ENCODE data around the gene GALNT5.
A peak's percentile ranks its signal among the peaks of the same experiment; 100 is the strongest.
"Not testable (repeated sequence)": the region's sequence is repeated elsewhere in the genome, so short reads cannot be mapped to it uniquely, and the experiment has no call there.

GALNT5 gene

DNA sequence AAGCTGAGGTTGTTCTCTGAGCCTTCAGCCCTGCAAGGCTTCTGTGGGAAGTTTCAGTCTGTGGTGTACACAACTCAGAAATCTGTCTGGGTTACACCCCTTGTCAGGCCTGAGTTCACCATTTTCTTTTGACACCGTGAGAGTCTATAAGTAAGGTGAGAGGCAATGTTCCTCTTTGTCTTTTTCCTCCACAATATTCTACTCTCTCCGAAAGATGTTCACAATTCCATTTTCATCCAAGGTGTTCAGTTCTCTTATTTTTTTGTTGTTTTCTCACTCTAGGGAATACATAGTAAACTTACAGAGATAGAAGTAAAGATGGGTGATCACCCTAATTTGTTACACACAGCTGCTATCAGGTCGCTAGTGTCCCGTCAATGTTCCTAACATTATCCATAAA, 64.9 kb downstream of the GALNT5 start:
- H3K36me3 Mint-ChIP-seq = no peaks in the 10 kb centered on the region
- DNase-seq (ENCODE audit: low spot score in 2 of 2) = no peak
- H3K9me3 Mint-ChIP-seq = no peaks in the 10 kb centered on the region
- H3K4me1 Mint-ChIP-seq = peaks cover 5% of the 10 kb centered on the region
- no peak overlapping the region for H3K27ac Mint-ChIP-seq
- no peak overlapping the region for H3K4me3 Mint-ChIP-seq
- ATAC-seq = no peak

DNA sequence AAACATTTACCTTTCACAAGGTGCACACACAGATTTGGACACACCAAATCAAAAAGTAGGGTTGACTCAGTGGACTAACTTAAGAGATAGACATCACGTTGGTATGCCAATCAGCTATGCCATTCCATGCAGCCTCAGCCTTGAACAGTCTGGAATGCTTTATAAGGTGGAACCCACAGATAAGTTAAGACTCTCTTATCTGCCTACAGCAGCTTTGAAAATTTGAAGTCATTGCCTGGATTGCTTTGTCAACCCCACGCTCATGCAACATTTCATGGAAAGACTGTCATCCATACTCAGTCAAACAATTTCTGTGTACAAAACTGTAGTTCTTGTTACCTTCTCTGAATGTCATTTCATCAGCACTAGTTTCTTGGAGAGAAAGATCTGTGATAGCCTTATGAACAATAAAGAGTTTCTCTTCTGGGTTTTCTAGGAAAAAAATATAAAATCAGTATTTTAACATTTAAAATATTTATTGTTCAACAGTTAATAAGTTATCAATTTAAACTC, 66.9 kb downstream of the GALNT5 start:
- no peak for DNase-seq (ENCODE audit: low spot score in 2 of 2)
- peaks cover 12% of the 10 kb centered on the region for H3K4me1 Mint-ChIP-seq
- H3K4me3 Mint-ChIP-seq = no peak overlapping the region
- H3K36me3 Mint-ChIP-seq = no peaks in the 10 kb centered on the region
- no peak overlapping the region for H3K27ac Mint-ChIP-seq
- H3K9me3 Mint-ChIP-seq = no peaks in the 10 kb centered on the region
- ATAC-seq = no peak

DNA sequence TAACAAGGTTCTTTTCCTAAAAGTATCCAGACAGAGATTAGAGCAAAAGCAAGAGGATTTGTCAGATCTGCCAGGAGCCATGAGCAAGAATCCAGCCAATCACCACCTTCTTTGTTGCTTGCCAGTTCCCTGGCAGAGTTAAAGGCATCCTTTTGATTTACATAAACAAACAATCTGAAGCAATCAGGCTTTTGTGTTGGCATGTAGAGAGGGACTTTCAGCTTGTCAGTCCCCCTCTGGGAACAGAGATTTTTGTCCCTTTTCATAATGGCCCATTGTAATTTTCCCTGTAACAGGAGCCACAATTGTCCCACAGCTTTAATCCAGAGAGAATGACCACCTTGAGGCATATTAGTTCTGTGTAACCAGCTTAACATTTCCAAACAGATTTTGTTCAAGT, 68.3 kb downstream of the GALNT5 start, which contains the start of gene ERMN:
ERMN (minus strand) TSS at position 39 of the 400 bp plus-strand sequence. CDS start 182 bp downstream, outside the sequence.
- Mint-ChIP-seq H3K27ac (peak within 1 kb of the TSS; percentile 60), H3K4me1 (peaks cover 19% of the 10 kb centered on the region), H3K36me3 (no peaks in the 10 kb centered on the region), H3K9me3 (no peaks in the 10 kb centered on the region), H3K4me3 (no peak within 1 kb of the TSS)
- ATAC-seq (no peak), DNase-seq (ENCODE audit: low spot score in 2 of 2) (no peak)

DNA sequence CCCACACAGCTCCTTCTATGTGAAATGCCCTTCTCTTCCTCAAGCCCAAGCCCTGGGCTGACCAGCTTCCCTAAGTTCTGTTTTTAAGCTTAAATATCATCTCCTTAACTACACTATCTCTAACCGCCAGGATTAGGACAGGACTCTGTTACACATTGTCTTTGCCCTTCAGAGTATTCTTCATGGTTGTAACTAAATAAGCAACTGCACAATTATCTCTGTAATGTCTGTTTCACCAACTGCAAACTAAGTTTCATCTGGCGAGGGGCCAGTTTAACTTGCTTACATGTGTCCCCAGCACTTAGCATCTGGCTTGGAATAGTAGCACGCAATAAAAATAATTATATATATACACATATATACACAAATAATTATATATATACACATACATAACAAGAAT, 69.2 kb downstream of the GALNT5 start:
- H3K27ac Mint-ChIP-seq = no peak overlapping the region
- H3K9me3 Mint-ChIP-seq = no peaks in the 10 kb centered on the region
- H3K4me3 Mint-ChIP-seq = no peak overlapping the region
- ATAC-seq (no peak), DNase-seq (ENCODE audit: low spot score in 2 of 2) (no peak)
- peaks cover 28% of the 10 kb centered on the region for H3K4me1 Mint-ChIP-seq
- H3K36me3 Mint-ChIP-seq = no peaks in the 10 kb centered on the region

DNA sequence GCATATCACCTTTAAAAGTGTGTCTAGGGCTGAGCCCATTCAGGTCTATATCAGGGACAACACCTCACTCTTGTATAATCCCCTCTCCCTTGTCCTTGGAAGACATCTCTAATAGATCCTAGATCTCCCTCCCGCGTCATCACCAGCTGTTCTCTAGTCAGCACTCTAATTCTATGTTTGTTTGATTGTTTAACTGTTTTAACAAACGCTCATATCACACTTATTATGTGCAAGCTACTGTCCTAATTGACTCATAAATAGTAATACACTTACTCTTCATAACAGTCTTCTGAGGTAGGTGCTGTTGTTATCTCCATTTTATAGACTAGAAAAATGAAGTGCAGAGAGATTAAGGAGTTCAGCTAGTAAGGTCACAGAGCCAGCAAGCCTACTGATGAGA, 69.7 kb downstream of the GALNT5 start:
- Mint-ChIP-seq H3K36me3 (no peaks in the 10 kb centered on the region), H3K4me3 (peak overlapping the region; percentile 39), H3K4me1 (peaks cover 28% of the 10 kb centered on the region), H3K27ac (peak overlapping the region; percentile 66), H3K9me3 (no peaks in the 10 kb centered on the region)
- ATAC-seq = peak; percentile 79
- no peak for DNase-seq (ENCODE audit: low spot score in 2 of 2)

DNA sequence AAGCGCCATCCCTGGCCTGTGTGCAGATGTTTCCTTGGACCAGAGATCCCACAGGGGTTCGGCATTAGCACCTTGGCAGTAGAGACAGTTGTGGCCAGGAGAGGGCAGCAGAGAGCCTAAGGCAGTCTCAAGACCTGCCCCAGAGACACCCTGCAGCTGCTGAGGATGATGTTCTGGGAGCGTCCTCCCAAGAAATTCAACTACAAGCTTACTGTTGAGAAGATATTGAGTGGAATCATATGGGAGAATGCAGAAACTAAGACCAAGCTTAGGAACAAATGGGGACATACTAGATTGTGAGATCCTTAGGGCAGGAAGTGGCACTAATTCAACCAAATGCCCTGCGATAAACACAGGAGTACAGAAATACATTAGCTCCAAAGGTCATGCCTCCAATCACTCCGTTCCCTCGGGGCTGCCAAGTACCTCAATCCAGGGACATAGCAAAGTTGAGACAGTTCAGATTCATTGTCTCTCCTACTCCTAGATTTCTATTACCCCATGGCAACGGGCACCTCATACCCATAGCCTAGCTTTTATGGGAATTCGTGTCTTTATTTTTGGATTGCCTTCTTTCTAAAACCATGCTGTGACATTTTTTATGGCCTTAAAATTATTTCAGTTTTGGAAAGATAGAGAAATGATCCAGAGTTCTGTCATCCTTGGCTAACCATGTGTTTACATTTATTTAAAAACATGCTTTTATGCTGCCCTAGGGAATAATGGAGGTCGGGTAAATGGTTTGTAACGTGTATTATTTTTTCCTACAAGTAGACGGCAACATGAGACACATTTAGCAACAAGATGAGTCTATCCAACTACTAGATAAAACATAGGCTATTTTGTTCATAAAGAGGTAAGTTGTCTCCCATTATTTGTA, 70.4 kb downstream of the GALNT5 start:
- Mint-ChIP-seq H3K27ac (peak overlapping the region; percentile 66), H3K4me3 (peak overlapping the region; percentile 39), H3K36me3 (no peaks in the 10 kb centered on the region), H3K4me1 (peaks cover 32% of the 10 kb centered on the region), H3K9me3 (no peaks in the 10 kb centered on the region)
- DNase-seq (ENCODE audit: low spot score in 2 of 2) (peak; percentile 85 to 93), ATAC-seq (peak; percentile 96)

DNA sequence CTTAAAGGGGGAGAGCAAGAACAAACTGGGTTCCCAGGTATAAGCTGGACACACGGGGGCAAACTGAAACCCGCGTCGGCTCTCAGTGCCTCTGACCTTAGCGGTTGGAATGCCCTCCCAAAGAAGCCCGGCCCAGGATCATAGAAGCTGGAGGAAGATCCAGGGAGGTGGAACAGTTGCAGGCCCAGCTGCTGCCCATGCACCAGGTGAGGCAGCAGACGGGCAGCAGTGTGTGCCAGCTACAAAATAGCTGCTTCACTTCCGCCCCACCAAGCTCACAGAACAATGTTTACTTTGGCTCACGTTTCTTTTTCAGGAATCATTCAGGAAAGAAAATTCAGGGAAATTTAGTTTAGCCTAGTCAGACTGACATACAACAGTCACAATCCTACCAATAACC, 72.0 kb downstream of the GALNT5 start:
- no peak for DNase-seq (ENCODE audit: low spot score in 2 of 2)
- H3K27ac Mint-ChIP-seq = no peak overlapping the region
- no peak for ATAC-seq
- no peak overlapping the region for H3K4me3 Mint-ChIP-seq
- no peaks in the 10 kb centered on the region for H3K9me3 Mint-ChIP-seq
- peaks cover 47% of the 10 kb centered on the region for H3K4me1 Mint-ChIP-seq
- H3K36me3 Mint-ChIP-seq = no peaks in the 10 kb centered on the region

DNA sequence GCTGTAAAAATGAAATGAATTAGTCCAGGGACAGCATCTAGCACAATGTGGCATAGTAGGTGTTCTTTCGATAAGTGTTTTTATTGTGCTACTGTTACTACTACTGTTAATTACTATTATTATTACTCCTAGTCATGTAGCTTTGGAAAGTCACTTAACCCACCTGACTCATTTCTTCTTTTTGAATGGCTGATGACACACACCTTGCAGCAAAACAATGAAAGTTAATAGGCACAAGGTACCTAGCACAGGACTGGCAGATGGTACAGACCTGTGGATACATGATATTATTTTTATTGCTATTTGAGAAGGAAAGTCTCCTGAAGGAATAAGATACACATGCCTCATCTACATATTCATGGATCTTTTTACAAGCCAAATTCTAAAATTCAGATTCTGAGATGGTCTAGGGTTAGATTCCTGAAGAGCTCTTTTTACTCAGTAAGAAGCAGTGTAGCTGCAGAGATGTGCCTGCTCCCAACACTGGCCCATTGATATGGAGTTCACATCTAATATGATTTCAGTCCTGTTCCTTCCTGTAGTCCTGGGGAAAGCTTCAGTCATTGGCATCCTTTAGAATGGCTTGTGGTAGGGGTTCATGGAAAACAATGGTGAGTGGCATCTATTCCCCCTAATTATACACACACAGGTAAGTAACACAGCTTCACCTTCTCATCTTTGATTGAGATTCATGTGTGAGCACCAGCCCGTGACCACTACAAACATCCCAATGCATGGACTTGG, 76.0 kb downstream of the GALNT5 start:
- Mint-ChIP-seq H3K27ac (peak overlapping the region; percentile 88), H3K9me3 (no peaks in the 10 kb centered on the region), H3K4me1 (peaks cover 55% of the 10 kb centered on the region), H3K4me3 (no peak overlapping the region), H3K36me3 (no peaks in the 10 kb centered on the region)
- ATAC-seq = peak; percentile 94
- no peak for DNase-seq (ENCODE audit: low spot score in 2 of 2)

DNA sequence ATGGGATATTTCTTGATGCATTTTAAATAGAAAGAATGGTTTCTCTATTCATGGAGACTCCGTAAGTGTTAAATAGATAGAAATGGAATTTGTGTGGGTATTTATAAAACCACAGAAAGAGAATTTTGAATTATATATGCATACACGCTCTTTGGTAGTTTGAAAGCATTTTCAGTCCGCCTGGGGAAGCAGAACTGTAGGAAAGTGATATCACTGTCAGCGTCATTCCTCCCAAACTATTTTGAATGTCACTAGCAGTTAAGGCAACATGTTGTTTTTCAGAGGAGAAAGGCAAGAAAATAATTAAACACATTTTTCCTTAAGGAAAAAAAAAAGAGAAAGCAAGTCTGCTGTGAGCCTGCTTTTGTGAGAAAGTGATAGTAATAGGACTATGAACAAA, 76.8 kb downstream of the GALNT5 start:
- H3K4me1 Mint-ChIP-seq = peaks cover 55% of the 10 kb centered on the region
- H3K4me3 Mint-ChIP-seq = no peak overlapping the region
- H3K27ac Mint-ChIP-seq = no peak overlapping the region
- DNase-seq (ENCODE audit: low spot score in 2 of 2) = no peak
- no peaks in the 10 kb centered on the region for H3K36me3 Mint-ChIP-seq
- ATAC-seq = no peak
- H3K9me3 Mint-ChIP-seq = no peaks in the 10 kb centered on the region

DNA sequence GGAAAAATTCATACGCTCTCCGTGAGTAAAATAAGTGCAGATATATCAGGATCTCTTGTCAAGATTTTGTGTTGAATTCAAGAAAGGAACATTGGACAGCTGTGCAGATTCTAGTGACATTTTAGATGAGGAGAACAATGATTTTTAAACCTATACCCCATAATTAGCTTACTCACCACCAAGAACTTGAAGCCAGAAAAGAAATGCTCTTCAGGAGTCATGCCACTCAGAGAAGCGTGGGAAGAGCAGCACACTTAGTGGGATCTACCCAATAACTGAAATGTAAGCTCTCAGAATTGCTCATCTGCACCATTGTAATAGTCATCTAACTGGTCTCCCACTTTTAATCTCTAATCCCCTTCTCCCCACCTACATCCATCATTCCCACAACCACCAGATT, 77.3 kb downstream of the GALNT5 start:
- no peak overlapping the region for H3K27ac Mint-ChIP-seq
- ATAC-seq (peak; percentile 41), DNase-seq (ENCODE audit: low spot score in 2 of 2) (no peak)
- H3K9me3 Mint-ChIP-seq = no peaks in the 10 kb centered on the region
- H3K4me3 Mint-ChIP-seq = no peak overlapping the region
- H3K36me3 Mint-ChIP-seq = no peaks in the 10 kb centered on the region
- H3K4me1 Mint-ChIP-seq = peaks cover 55% of the 10 kb centered on the region

DNA sequence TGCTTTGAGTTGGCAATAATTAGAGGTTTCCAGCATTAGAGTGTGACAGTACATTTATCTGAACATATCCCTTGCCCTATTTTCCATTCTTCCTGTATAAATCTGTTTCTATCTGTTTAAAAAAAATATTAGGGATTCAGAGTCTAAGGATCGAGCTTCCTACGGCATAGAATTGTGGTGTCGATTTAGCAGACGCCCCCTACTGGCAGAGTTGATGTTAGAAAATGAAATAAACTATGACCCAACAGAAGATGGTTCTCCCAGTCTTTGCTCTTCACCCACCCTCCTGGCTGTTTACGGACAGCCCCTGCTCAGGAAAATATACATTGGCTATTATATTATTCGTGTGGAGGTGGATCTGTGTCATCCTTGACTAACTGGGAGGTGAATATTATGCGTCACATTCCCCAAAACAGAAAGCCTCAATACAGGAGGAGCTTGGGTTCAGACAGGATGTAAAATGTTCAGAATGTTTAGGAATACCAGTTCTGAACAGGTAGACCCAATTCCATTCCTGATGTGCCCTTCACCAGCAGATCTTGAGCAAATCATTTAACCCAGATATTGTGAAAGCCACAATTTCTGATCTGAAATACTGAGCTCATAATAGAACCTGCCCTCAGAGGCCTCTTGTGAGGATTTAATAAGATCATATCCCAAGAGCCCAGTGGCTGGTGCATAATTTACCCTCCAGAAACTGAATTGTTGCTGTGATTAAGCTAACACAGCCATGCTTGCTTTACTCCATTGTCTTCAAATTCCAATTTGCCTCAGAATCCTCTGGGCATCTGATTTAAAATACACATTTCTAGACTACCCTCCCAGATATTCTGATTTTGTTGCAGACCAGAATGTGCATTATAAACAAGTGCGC, 78.9 kb downstream of the GALNT5 start:
- Mint-ChIP-seq H3K4me3 (peak overlapping the region; percentile 34), H3K9me3 (no peaks in the 10 kb centered on the region), H3K36me3 (no peaks in the 10 kb centered on the region), H3K4me1 (peaks cover 42% of the 10 kb centered on the region), H3K27ac (no peak overlapping the region)
- DNase-seq (ENCODE audit: low spot score in 2 of 2) (peak; percentile 30 to 58), ATAC-seq (peak; percentile 40)

DNA sequence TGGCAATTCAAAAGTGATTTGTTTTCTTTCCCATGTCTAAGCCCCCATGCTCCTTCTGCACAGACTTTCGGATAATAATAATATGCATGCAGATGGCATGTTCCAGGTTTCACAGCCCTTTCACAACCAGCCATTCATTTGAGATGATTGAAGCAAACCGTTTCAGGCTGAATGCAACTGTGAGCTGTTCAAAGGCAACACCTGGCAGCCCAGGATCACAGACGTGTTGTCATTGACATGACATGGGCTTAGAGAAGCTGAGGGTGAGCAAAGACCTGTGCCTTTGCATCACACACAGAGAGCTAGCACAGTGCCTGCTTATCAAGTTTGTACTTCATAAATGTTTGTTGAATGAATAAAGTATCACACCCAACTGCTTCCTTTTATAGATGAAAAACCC, 80.5 kb downstream of the GALNT5 start:
- no peaks in the 10 kb centered on the region for H3K36me3 Mint-ChIP-seq
- H3K4me3 Mint-ChIP-seq = no peak overlapping the region
- H3K4me1 Mint-ChIP-seq = peaks cover 41% of the 10 kb centered on the region
- H3K9me3 Mint-ChIP-seq = peaks cover 12% of the 10 kb centered on the region
- no peak overlapping the region for H3K27ac Mint-ChIP-seq
- DNase-seq (ENCODE audit: low spot score in 2 of 2) (no peak), ATAC-seq (no peak)

DNA sequence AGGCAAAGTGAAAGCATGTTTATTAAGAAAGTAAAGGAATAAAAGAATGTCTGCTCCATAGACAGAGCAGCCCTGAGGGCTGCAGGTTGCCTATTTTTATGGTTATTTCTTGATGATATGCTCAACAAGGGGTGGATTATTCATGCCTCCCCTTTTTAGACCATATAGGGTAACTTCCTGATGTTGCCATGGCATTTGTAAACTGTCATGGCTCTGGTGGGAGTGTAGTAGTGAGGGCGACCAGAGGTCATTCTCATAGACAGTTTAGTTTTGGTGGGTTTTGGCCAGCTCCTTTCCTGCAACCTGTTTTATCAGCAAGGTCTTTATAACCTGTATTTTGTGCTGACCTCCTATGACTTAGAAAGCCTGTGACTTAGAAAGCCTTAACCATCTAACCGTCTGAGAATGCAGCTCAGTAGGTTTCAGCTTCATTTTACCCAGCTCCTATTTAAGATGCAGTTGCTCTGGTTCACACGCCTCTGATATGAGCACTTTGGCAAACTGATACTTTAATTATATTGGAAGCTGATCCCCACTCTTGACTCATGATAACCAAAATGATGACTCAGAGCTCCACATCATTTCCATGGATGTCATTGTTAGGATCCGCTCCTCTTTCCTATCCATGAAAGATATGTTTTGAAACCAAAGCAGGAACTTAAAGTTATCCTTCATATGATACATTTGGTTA, 82.6 kb downstream of the GALNT5 start:
- Mint-ChIP-seq H3K9me3 (peaks cover 25% of the 10 kb centered on the region), H3K36me3 (no peaks in the 10 kb centered on the region), H3K27ac (no peak overlapping the region), H3K4me1 (peaks cover 21% of the 10 kb centered on the region), H3K4me3 (no peak overlapping the region)
- no peak for ATAC-seq
- no peak for DNase-seq (ENCODE audit: low spot score in 2 of 2)

DNA sequence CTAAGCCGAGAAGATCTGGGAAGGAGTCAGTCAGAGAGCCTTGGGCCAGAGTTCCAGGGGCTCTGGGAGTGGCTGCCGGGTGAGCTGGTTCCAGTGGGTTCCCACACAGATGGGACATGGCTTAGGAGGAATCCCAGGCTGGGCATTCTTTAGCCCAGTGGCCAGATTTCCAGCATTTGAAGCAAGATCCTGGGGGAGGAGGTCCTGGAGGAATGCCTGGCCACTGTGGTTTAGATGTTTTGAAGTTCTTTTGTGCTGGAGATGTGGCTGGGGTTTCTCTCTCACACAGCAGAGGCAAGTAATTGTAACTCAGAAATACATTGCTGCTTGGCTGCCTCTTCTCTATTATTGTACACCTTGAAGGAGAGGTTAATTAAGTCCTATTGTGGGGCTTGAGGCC, 83.9 kb downstream of the GALNT5 start:
- Mint-ChIP-seq H3K4me1 (peaks cover 11% of the 10 kb centered on the region), H3K9me3 (peaks cover 28% of the 10 kb centered on the region)
- not testable (repeated sequence) for DNase-seq (ENCODE audit: low spot score in 2 of 2); ATAC-seq; H3K36me3 Mint-ChIP-seq; H3K4me3 Mint-ChIP-seq; H3K27ac Mint-ChIP-seq

Measured in stimulated activated effector memory CD8-positive, alpha-beta T cell treated with anti-CD3 and anti-CD28 coated beads, Interleukin-12 subunit alpha, Interleukin-12 subunit beta, amount 100 ng/mL, for 72 hours (primary cell).